WTC11 (cell line): Measurements from ENCODE around the gene KLHDC7A. TPM values are rescaled to one million over a fixed set of nuclear protein-coding genes. Genes with fewer than 3 reads are reported as not detected.

Experiments used
- ATAC-seq: fragments of 200-7000 bp; cut with Tn5 transposase; 2 replicates; pipeline ENCODE4 v1.10.0; 2021; ENCODE audit warnings: mild to moderate bottlenecking, moderate library complexity
- CTCF ChIA-PET: fragments of 300-600 bp; sonication (Branson Sonifier 250); formaldehyde crosslinking; loops from one replicate; lab custom pipeline; 2021; ENCODE audit warnings: antibody characterized with exemption; lab: Charles Lee
- POLR2A ChIA-PET: fragments of 350-600 bp; sonication (Branson Sonifier 250); formaldehyde crosslinking; loops from one replicate; lab custom pipeline; 2021; ENCODE audit warnings: antibody characterized with exemption; lab: Charles Lee
- DNase-seq: peaks from one replicate; pipeline ENCODE4 v3.0.0; 2021; ENCODE audit warnings: low spot score
- H3K27ac Mint-ChIP-seq: 2 replicates; pipeline ENCODE4 v1.8.0; 2021; ENCODE audit warnings: mixed read lengths
- H3K27me3 Mint-ChIP-seq: 2 replicates; pipeline ENCODE4 v1.8.0; 2021; ENCODE audit warnings: low read depth, mild to moderate bottlenecking, moderate library complexity, mixed read lengths
- H3K36me3 Mint-ChIP-seq: 2 replicates; pipeline ENCODE4 v1.8.0; 2021; ENCODE audit warnings: mixed read lengths
- H3K4me1 Mint-ChIP-seq: 2 replicates; pipeline ENCODE4 v1.8.0; 2022; ENCODE audit warnings: mixed read lengths
- H3K4me3 Mint-ChIP-seq: 2 replicates; pipeline ENCODE4 v1.8.0; 2021; ENCODE audit warnings: mild to moderate bottlenecking, moderate library complexity, mixed read lengths
- H3K9me3 Mint-ChIP-seq: 2 replicates; pipeline ENCODE4 v1.8.0; 2021; ENCODE audit warnings: mixed read lengths
- AR ChIP-seq: fragments of 250-450 bp; sonication (Bioruptor Pico); IDR thresholded peaks from 2 replicates; pipeline ENCODE4 v1.9.0; 2021; ENCODE audit warnings: mild to moderate bottlenecking
- E2F1 ChIP-seq: sonication (generic); formaldehyde crosslinking; IDR thresholded peaks from 2 replicates; pipeline ENCODE4 v1.8.0; 2022; ENCODE audit warnings: mild to moderate bottlenecking, missing genetic modification reagents
- ELF4 ChIP-seq: sonication (generic); formaldehyde crosslinking; IDR thresholded peaks from 2 replicates; pipeline ENCODE4 v1.8.1; 2022; ENCODE audit warnings: low read depth, mild to moderate bottlenecking, moderate library complexity, missing genetic modification reagents
- IRF1 ChIP-seq: sonication (generic); formaldehyde crosslinking; IDR thresholded peaks from 2 replicates; pipeline ENCODE4 v1.8.0; 2023; ENCODE audit warnings: missing genetic modification reagents
- KAT7 ChIP-seq: sonication (generic); formaldehyde crosslinking; IDR thresholded peaks from 2 replicates; pipeline ENCODE4 v1.8.1; 2023; ENCODE audit warnings: missing genetic modification reagents, mild to moderate bottlenecking, borderline replicate concordance
- MLX ChIP-seq: sonication (generic); formaldehyde crosslinking; IDR thresholded peaks from 2 replicates; pipeline ENCODE4 v1.8.1; 2023; ENCODE audit warnings: mild to moderate bottlenecking, missing genetic modification reagents, moderate library complexity
- MYBL2 ChIP-seq: sonication (generic); formaldehyde crosslinking; IDR thresholded peaks from 2 replicates; pipeline ENCODE4 v1.8.1; 2023; ENCODE audit warnings: mild to moderate bottlenecking, moderate library complexity, missing genetic modification reagents
- NR3C1 ChIP-seq: sonication (generic); formaldehyde crosslinking; conservative IDR thresholded peaks from 2 replicates; pipeline ENCODE4 v1.8.1; 2023; ENCODE audit warnings: low read depth, mild to moderate bottlenecking, missing genetic modification reagents
- PRRX2 ChIP-seq: fragments of 250-450 bp; sonication (Bioruptor Pico); IDR thresholded peaks from 2 replicates; pipeline ENCODE4 v1.8.0; 2021; ENCODE audit warnings: mild to moderate bottlenecking
- SOX15 ChIP-seq: fragments of 250-450 bp; sonication (Bioruptor Pico); IDR thresholded peaks from 2 replicates; pipeline ENCODE4 v1.9.0; 2021; ENCODE audit warnings: mild to moderate bottlenecking
- TP53 ChIP-seq: sonication (generic); formaldehyde crosslinking; IDR thresholded peaks from 2 replicates; pipeline ENCODE4 v1.8.1; 2023; ENCODE audit warnings: mild to moderate bottlenecking, missing genetic modification reagents
- USF1 ChIP-seq: sonication (generic); formaldehyde crosslinking; IDR thresholded peaks from 2 replicates; pipeline ENCODE4 v1.8.0; 2022; ENCODE audit warnings: mild to moderate bottlenecking, missing genetic modification reagents
- USF2 ChIP-seq: sonication (generic); formaldehyde crosslinking; IDR thresholded peaks from 2 replicates; pipeline ENCODE4 v1.8.1; 2023; ENCODE audit warnings: mild to moderate bottlenecking, missing genetic modification reagents, moderate library complexity
- ZNF138 ChIP-seq: sonication (generic); formaldehyde crosslinking; conservative IDR thresholded peaks from 2 replicates; pipeline ENCODE4 v1.8.1; 2022; ENCODE audit warnings: mild to moderate bottlenecking, moderate library complexity, missing genetic modification reagents
- ZNF317 ChIP-seq: sonication (generic); formaldehyde crosslinking; IDR thresholded peaks from 2 replicates; pipeline ENCODE4 v1.8.1; 2023; ENCODE audit warnings: low read depth, mild to moderate bottlenecking, moderate library complexity, missing genetic modification reagents, borderline replicate concordance
- ZNF512 ChIP-seq: sonication (generic); formaldehyde crosslinking; IDR thresholded peaks from 2 replicates; pipeline ENCODE4 v1.8.1; 2022; ENCODE audit warnings: missing genetic modification reagents, borderline replicate concordance
- ZSCAN18 ChIP-seq: fragments of 250-450 bp; sonication (Bioruptor Pico); IDR thresholded peaks from 2 replicates; pipeline ENCODE4 v2.1.2; 2022; ENCODE audit warnings: mild to moderate bottlenecking, moderate library complexity
- total RNA-seq: library from RNA; stranded (reverse); gene quantifications from 3 replicates; pipeline ENCODE4 v1.2.3, GENCODE V29; 2021

Gene KLHDC7A
- total RNA-seq, 1 experiment from 2014 or later = 14.3 TPM

GRCh38 chr1:18532390-18533170, 51.9 kb downstream of the KLHDC7A start:
- Mint-ChIP-seq H3K9me3 (no peaks in the 10 kb centered on the region), H3K4me1 (no peaks in the 10 kb centered on the region), H3K4me3 (no peak overlapping the region), H3K27me3 (peaks cover 68% of the 10 kb centered on the region), H3K27ac (no peak overlapping the region), H3K36me3 (no peaks in the 10 kb centered on the region)
- no peak for ATAC-seq
- no peak for DNase-seq
- TF ChIP-seq IRF1 (CRISPR knock-in tag) (no peak), ZSCAN18 (CRISPR knock-in tag) (no peak), ZNF512 (no peak), MLX (CRISPR knock-in tag) (no peak), ZNF138 (CRISPR knock-in tag) (no peak), PRRX2 (CRISPR knock-in tag) (no peak), E2F1 (CRISPR knock-in tag) (no peak), MYBL2 (no peak), USF1 (no peak), ZNF317 (CRISPR knock-in tag) (no peak), USF2 (CRISPR knock-in tag) (no peak), NR3C1 (CRISPR knock-in tag) (no peak), TP53 (CRISPR knock-in tag) (no peak)
- ChIA-PET CTCF (interaction anchor here (0.7 to 3.4 kb wide), 9 partner anchors 14 to 171 kb away, joined by 3 to 20 read pairs (median 5); no protein-coding TSS in a partner anchor), POLR2A (no interaction called here)

GRCh38 chr1:18533259-18533658, 52.5 kb downstream of the KLHDC7A start:
- Mint-ChIP-seq H3K4me1 (no peaks in the 10 kb centered on the region), H3K4me3 (no peak overlapping the region), H3K27ac (no peak overlapping the region), H3K36me3 (no peaks in the 10 kb centered on the region), H3K27me3 (peaks cover 69% of the 10 kb centered on the region), H3K9me3 (no peaks in the 10 kb centered on the region)
- ChIA-PET POLR2A (no interaction called here), CTCF (interaction anchor here (0.7 to 3.4 kb wide), 7 partner anchors 13 to 171 kb away, joined by 3 to 20 read pairs (median 5); partner anchors contain the start of gene KLHDC7A)
- TF ChIP-seq ELF4 (CRISPR knock-in tag) (no peak), SOX15 (CRISPR knock-in tag) (no peak), IRF1 (CRISPR knock-in tag) (no peak), KAT7 (CRISPR knock-in tag) (no peak), AR (CRISPR knock-in tag) (no peak)
- DNase-seq (no peak), ATAC-seq (no peak)
